Inflammatory macrophage treated with lipopolysaccharide for 1 hour (primary cell): ENCODE measurements around the gene CENPX.

Experiments used
- DNase-seq, 2 donors: peaks; one replicate each; pipeline ENCODE4 v3.0.0-alpha.2; 2020 to 2022

The CENPX gene

GRCh38 chr17:82022310-82022980 is at the start of gene CENPX:
Gene CENPX (minus strand): TSS chr17:82022878. CDS start chr17:82022861, 17 bp downstream.
- no peak for DNase-seq

GRCh38 chr17:82070611-82071010 is 47.9 kb upstream of the CENPX start:
- no peak for DNase-seq

GRCh38 chr17:82065638-82066303 is 43.1 kb upstream of the CENPX start, which contains the start of gene DUS1L:
Gene DUS1L (minus strand): TSS chr17:82065804. CDS start chr17:82065059, 745 bp downstream.
- peak; percentile 45 to 78 for DNase-seq

GRCh38 chr17:82065193-82065637 is 42.5 kb upstream of the CENPX start:
- peak; percentile 18 to 21 for DNase-seq

GRCh38 chr17:82064433-82065192 is 41.9 kb upstream of the CENPX start:
- no peak for DNase-seq

- no peak for DNase-seq
Observed at GRCh38 chr17:82063424-82064415, 41.0 kb upstream of the CENPX start.

GRCh38 chr17:82062984-82063368 is 40.3 kb upstream of the CENPX start:
- no peak for DNase-seq

GRCh38 chr17:82062076-82062983 is 39.7 kb upstream of the CENPX start:
- no peak for DNase-seq

GRCh38 chr17:82061047-82061925 is 38.6 kb upstream of the CENPX start:
- DNase-seq: no peak

- no peak for DNase-seq
Observed at GRCh38 chr17:82060614-82061013, 37.9 kb upstream of the CENPX start.

- DNase-seq: no peak
Observed at GRCh38 chr17:82060001-82060380, 37.3 kb upstream of the CENPX start.

- DNase-seq: no peak
Observed at GRCh38 chr17:82059272-82060000, 36.8 kb upstream of the CENPX start.

- no peak for DNase-seq
Observed at GRCh38 chr17:82058855-82059249, 36.2 kb upstream of the CENPX start.

GRCh38 chr17:82058230-82058854 is 35.7 kb upstream of the CENPX start:
- DNase-seq: no peak

- DNase-seq: no peak
Observed at GRCh38 chr17:82056729-82057621, 34.3 kb upstream of the CENPX start.

GRCh38 chr17:82055965-82056728 is 33.5 kb upstream of the CENPX start:
- no peak for DNase-seq
